Keratinocyte (primary cell): Measurements from ENCODE around the gene CD81. TPM values are rescaled to one million over a fixed set of nuclear protein-coding genes. Genes with fewer than 3 reads are reported as not detected.

Source experiments
- DNase-seq: peaks from one replicate; pipeline ENCODE4 v3.0.0-alpha.2; 2011; ENCODE audit warnings: low read depth, missing footprints, low spot score
- FAIRE-seq: peaks from 2 replicates; lab custom pipeline; 2011; peaks lifted over from hg19 to GRCh38; lab: Jason Lieb, UNC
- H2AFZ ChIP-seq: 2 replicates; pipeline ENCODE4 v1.6.0; 2012; ENCODE audit warnings: low read length, control low read depth, inconsistent platforms; ENCODE audit not compliant: control insufficient read depth
- H3K27ac ChIP-seq: 2 replicates; pipeline ENCODE4 v1.5.1; 2011; ENCODE audit warnings: low read length; ENCODE audit not compliant: control insufficient read depth, insufficient read depth
- H3K27me3 ChIP-seq: 3 replicates; pipeline ENCODE4 v1.6.0; 2011; ENCODE audit warnings: low read length; ENCODE audit not compliant: control insufficient read depth, insufficient read depth; ENCODE audit errors: extremely low read depth
- H3K36me3 ChIP-seq, 2 experiments: 2 replicates in 1 of 2; 3 replicates in 1 of 2; pipeline ENCODE4 v1.5.1; 2011; ENCODE audit warnings: low read length in 2 of 2, mild to moderate bottlenecking in 1 of 2; ENCODE audit not compliant: control insufficient read depth in 2 of 2, insufficient read depth in 2 of 2; ENCODE audit errors: extremely low read depth in 1 of 2
- H3K4me1 ChIP-seq: 3 replicates; pipeline ENCODE4 v1.5.1; 2011; ENCODE audit warnings: low read length; ENCODE audit not compliant: control insufficient read depth, insufficient read depth; ENCODE audit errors: extremely low read depth
- H3K4me2 ChIP-seq: 3 replicates; pipeline ENCODE4 v1.6.0; 2011; ENCODE audit warnings: low read depth, low read length; ENCODE audit not compliant: control insufficient read depth, insufficient read depth; ENCODE audit errors: extremely low read depth
- H3K4me3 ChIP-seq, 3 experiments: fragments of 200-600 bp in 1 of 3; sonication (generic) in 1 of 3; 2 replicates in 2 of 3; 3 replicates in 1 of 3; pipeline ENCODE4 v1.5.1; 2011 to 2016; ENCODE audit warnings: low read length in 3 of 3, mild to moderate bottlenecking in 3 of 3, control low read depth in 2 of 3, inconsistent platforms in 1 of 3, low read depth in 1 of 3, mixed read lengths in 1 of 3, mixed run types in 1 of 3, moderate library complexity in 1 of 3; ENCODE audit not compliant: control insufficient read depth in 2 of 3, insufficient read depth in 2 of 3; ENCODE audit errors: extremely low read depth in 1 of 3
- H3K79me2 ChIP-seq: 2 replicates; pipeline ENCODE4 v1.6.0; 2012; ENCODE audit warnings: low read length; ENCODE audit not compliant: control insufficient read depth, insufficient read depth
- H3K9ac ChIP-seq: 3 replicates; pipeline ENCODE4 v1.6.0; 2011; ENCODE audit warnings: low read length; ENCODE audit not compliant: control insufficient read depth, insufficient read depth; ENCODE audit errors: extremely low read depth
- H3K9me1 ChIP-seq: 3 replicates; pipeline ENCODE4 v1.6.0; 2011; ENCODE audit warnings: low read length; ENCODE audit not compliant: control insufficient read depth, insufficient read depth; ENCODE audit errors: extremely low read depth
- H3K9me3 ChIP-seq: 2 replicates; pipeline ENCODE4 v1.5.1; 2012; ENCODE audit warnings: low read depth, low read length; ENCODE audit not compliant: control insufficient read depth
- H4K20me1 ChIP-seq: 3 replicates; pipeline ENCODE4 v1.6.0; 2011; ENCODE audit warnings: low read length; ENCODE audit not compliant: control insufficient read depth, insufficient read depth; ENCODE audit errors: extremely low read depth
- EZH2 ChIP-seq: IDR thresholded peaks from one replicate; pipeline ENCODE4 v1.6.1; 2012; ENCODE audit warnings: inconsistent platforms, mild to moderate bottlenecking, low read length, moderate library complexity
- dilution Hi-C: fragments of 300-500 bp; cut with MboI; formaldehyde crosslinking; loops from one replicate; pipeline ENCODE4 v1.7.0; 2020; ENCODE audit warnings: low sequenced_read_pairs; ENCODE audit not compliant: extremely low pct_ligation_motif_present
- polyA plus RNA-seq, 5 experiments: library from polyadenylated mRNA; depleted of rRNA in 3 of 5; stranded (reverse) in 3 of 5; stranded (forward) in 1 of 5; unstranded in 1 of 5; fragments of >200 nt; gene quantifications; 1 replicate in 1 of 5; 2 replicates in 3 of 5; 3 replicates in 1 of 5; pipeline versions ENCODE4 v1.2.1 to v1.2.3, GENCODE V29; 2011 to 2012; ENCODE audit warnings: missing spikeins in 2 of 5, low read depth in 1 of 5, low replicate concordance in 1 of 5
- TF ChIP-seq, protein P1 (sequence below), 3 experiments: IDR thresholded peaks in 1 of 3; conservative IDR thresholded peaks in 1 of 3; optimal IDR thresholded peaks in 1 of 3; 2 replicates in 2 of 3; 3 replicates in 1 of 3; pipeline versions ENCODE3 to v1.5.1; 2011; ENCODE audit warnings: low read length in 3 of 3, mild to moderate bottlenecking in 3 of 3, moderate library complexity in 2 of 3, control low read depth in 1 of 3, inconsistent platforms in 1 of 3; ENCODE audit not compliant: insufficient read depth in 2 of 3; ENCODE audit errors: extremely low read depth in 1 of 3

CD81 gene
- polyA plus RNA-seq, 1 donor (not counting 4 experiments of a cell fraction or from before 2014, with no cell fraction given), result 194 TPM

DNA sequence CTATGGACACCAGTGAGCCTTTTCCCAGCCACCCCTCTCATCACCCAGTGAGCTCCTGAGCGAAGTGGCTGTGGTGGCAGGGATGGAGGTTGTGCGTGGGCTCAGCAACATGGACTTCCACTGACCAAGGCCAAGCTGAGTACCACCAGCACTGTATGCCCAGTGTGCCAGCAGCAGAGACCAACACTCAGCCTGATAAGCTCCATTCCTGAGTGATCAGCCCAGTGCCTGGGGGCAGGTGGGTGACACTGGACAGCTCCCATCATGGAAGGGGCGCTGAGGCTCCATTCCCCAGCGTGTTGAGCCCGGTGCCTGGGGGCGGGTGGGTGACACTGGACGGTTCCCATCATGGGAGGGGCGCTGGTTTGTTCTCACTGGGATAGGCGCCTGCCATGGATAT, 17.6 kb upstream of the CD81 start:
- FAIRE-seq, result no peak
- Histone ChIP-seq H3K36me3 (no peaks in the 10 kb centered on the region), H3K9me3 (no peaks in the 10 kb centered on the region), H3K4me3 (no peak overlapping the region), H3K9me1 (no peaks in the 10 kb centered on the region), H3K79me2 (no peaks in the 10 kb centered on the region), H3K4me2 (no peak overlapping the region), H4K20me1 (no peaks in the 10 kb centered on the region), H3K9ac (no peak overlapping the region), H3K4me1 (no peaks in the 10 kb centered on the region), H3K27me3 (no peaks in the 10 kb centered on the region), H3K27ac (no peak overlapping the region), H2AFZ (no peak overlapping the region)
- no peak for TF ChIP-seq EZH2
- TF ChIP-seq, protein P1, sequence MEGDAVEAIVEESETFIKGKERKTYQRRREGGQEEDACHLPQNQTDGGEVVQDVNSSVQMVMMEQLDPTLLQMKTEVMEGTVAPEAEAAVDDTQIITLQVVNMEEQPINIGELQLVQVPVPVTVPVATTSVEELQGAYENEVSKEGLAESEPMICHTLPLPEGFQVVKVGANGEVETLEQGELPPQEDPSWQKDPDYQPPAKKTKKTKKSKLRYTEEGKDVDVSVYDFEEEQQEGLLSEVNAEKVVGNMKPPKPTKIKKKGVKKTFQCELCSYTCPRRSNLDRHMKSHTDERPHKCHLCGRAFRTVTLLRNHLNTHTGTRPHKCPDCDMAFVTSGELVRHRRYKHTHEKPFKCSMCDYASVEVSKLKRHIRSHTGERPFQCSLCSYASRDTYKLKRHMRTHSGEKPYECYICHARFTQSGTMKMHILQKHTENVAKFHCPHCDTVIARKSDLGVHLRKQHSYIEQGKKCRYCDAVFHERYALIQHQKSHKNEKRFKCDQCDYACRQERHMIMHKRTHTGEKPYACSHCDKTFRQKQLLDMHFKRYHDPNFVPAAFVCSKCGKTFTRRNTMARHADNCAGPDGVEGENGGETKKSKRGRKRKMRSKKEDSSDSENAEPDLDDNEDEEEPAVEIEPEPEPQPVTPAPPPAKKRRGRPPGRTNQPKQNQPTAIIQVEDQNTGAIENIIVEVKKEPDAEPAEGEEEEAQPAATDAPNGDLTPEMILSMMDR (optimal IDR thresholded peaks at IDR 0.05 in 1 of 3, IDR thresholded peaks at IDR 0.05 in 1 of 3, conservative IDR thresholded peaks at IDR 0.05 in 1 of 3; ENCODE audit: extremely low read depth in 1 of 3, insufficient read depth in 2 of 3, low read length in 3 of 3), result no peak
- dilution Hi-C loops, result no loop called here
- DNase-seq, result no peak

DNA sequence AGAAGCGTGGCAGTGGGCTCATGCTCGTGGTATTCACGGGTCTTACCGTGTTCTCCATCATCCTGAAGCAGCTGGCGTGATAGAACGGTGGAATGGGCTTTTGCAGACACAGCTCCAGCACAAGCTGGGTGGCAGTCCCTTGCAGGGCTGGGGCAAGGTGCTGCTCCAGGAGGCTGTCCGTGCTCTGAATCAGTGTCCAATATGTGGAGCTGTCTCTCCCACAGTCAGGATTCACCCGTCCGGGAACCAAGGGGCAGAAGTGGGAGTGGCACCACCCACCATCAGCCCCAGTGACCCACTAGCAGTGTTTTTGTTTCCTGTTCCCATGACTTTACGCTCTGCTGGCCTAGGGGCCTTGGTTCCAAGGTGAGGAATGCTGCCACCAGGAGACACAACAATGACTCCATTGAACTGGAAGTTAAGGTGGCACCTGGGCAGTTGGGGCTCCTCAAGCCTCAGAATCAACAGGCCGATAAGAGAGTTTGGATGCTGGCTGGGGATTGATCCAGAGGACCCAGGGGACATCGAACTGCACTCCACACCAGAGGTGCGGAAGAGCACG, 16.9 kb upstream of the CD81 start:
- H3K9me1 ChIP-seq, result no peaks in the 10 kb centered on the region
- H3K4me3 ChIP-seq, result no peak overlapping the region
- H3K79me2 ChIP-seq, result no peaks in the 10 kb centered on the region
- H2AFZ ChIP-seq, result no peak overlapping the region
- no peaks in the 10 kb centered on the region for H3K36me3 ChIP-seq
- H4K20me1 ChIP-seq, result no peaks in the 10 kb centered on the region
- no peak overlapping the region for H3K27ac ChIP-seq
- H3K9ac ChIP-seq, result no peak overlapping the region
- FAIRE-seq (no peak), DNase-seq (no peak)
- no peaks in the 10 kb centered on the region for H3K9me3 ChIP-seq
- no peak overlapping the region for H3K4me2 ChIP-seq
- TF ChIP-seq EZH2, result no peak
- TF ChIP-seq, protein P1 (optimal IDR thresholded peaks at IDR 0.05 in 1 of 3, IDR thresholded peaks at IDR 0.05 in 1 of 3, conservative IDR thresholded peaks at IDR 0.05 in 1 of 3; ENCODE audit: extremely low read depth in 1 of 3, insufficient read depth in 2 of 3, low read length in 3 of 3), result no peak
- dilution Hi-C loops, result no loop called here
- no peaks in the 10 kb centered on the region for H3K27me3 ChIP-seq
- H3K4me1 ChIP-seq, result no peaks in the 10 kb centered on the region
